GM18505 (cell line): ENCODE data around the gene SRSF10.

Source experiments
- ATAC-seq: cut with Tn5 transposase; IDR thresholded peaks from one replicate; pipeline ENCODE4 v1.9.1; 2021; ENCODE audit not compliant: unreplicated experiment
- POLR2A ChIP-seq: IDR thresholded peaks from 4 replicates; pipeline ENCODE4 v1.6.1; 2011; ENCODE audit warnings: borderline replicate concordance; ENCODE audit not compliant: insufficient read depth, insufficient read length; ENCODE audit errors: extremely low read depth

The SRSF10 gene

DNA sequence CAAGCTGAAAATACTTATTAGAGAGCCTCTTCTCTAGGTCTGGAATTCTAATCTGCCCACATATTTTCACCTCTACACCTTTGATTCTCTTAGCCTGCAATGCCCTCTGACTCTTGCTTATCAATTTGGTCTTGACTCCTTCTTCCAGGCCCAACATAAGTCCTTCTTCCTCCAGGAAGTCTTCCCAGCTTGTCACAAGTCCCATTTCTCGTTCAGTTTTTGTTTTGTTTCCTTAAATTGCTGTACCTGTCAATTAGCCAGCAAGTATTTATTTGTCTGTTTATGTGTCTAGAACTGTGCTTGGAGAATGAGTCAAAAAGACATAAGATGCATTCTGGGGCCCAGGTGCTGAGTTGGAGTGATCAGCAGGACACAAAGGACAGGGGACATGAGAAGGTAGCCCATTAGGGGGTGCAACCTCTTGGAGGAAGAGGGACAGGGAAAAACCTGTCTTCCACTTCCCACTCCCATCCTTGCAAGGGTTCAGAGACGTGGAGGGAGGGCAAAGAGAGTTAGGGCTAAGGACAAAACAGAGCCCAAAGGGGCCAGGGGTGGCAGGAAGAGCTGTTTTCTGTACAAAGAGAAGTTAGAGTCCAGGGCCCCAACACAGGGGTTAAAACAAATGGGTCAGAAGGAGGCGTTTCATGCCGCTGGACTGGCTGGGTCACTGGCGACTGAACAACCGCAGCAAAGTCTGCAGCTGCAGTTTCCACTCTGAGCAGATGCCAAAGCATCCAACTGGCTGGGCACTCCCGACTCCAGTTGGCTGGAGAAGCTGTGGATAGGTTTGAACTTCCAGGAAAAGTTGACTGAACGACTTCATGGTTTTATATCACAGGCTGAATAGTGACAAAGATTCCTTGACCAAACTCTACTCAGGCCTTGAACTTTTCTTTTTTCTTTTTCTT is 56.3 kb downstream of the SRSF10 start:
- ATAC-seq, result no peak
- no peak for TF ChIP-seq POLR2A

GRCh38 chr1:23922321-23922943 is 57.7 kb downstream of the SRSF10 start:
- TF ChIP-seq POLR2A, result no peak
- ATAC-seq, result no peak

DNA sequence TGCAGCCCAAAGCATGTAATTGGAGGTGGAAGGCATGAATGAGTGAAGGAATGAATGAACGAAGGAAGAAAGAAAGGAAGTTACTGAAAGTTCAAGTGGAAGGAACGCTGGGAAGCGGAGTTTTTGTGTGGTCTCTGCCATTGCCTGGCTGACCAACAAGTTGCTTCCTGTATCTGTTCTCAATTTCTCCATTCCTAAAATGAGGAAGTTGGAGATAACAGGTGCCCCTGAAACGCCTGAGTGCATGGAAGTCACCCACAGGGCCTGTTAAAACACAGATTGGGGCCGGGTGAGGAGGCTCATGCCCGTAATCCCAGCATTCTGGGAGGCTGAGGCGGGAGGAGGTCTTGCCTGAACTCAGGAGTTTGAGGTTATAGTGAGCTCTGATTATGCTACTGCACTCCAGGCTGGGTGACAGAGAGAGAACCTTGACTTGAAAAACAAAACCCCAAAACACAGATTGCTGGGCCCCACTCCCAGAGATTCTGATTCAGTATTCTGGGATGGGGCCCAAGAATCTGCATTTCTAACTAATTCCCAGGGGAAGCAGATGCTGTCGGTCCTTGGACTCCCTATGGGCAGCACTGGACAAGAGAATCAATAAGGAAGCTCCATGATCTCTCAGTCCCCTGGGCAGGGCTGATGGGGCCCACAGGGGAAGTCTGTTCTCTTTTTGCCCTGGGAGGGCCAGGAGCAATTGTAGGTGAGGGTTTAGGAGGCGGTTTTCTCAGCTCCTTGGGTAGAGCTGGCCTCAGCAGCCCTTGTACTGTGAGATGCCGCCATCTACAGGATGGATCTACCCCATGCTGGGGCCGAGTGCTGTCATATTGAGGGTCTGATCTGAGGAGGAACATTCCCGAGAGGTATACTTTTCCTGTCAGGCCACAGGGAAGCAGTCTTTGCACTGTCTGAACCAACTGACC is 63.7 kb downstream of the SRSF10 start:
- no peak for ATAC-seq
- no peak for TF ChIP-seq POLR2A

GRCh38 chr1:23915466-23915865 is 64.7 kb downstream of the SRSF10 start:
- ATAC-seq, result no peak
- no peak for TF ChIP-seq POLR2A

GRCh38 chr1:23914921-23915320 is 65.2 kb downstream of the SRSF10 start:
- no peak for TF ChIP-seq POLR2A
- no peak for ATAC-seq
